Loucy (cell line): ENCODE results near the gene CD52.

ENCODE experiments used
- EZH2phosphoT487 ChIP-seq: fragments of 200-600 bp; IDR thresholded peaks from 2 replicates; pipeline ENCODE4 v1.6.1; 2018; ENCODE audit warnings: antibody characterized with exemption, mild to moderate bottlenecking, moderate library complexity, borderline replicate concordance
- TF ChIP-seq, protein P1 (sequence below): fragments of 200-600 bp; sonication (generic); conservative IDR thresholded peaks from 2 replicates; pipeline ENCODE4 v1.5.1; 2014; ENCODE audit warnings: mild to moderate bottlenecking, antibody characterized with exemption, low read length

DNA sequence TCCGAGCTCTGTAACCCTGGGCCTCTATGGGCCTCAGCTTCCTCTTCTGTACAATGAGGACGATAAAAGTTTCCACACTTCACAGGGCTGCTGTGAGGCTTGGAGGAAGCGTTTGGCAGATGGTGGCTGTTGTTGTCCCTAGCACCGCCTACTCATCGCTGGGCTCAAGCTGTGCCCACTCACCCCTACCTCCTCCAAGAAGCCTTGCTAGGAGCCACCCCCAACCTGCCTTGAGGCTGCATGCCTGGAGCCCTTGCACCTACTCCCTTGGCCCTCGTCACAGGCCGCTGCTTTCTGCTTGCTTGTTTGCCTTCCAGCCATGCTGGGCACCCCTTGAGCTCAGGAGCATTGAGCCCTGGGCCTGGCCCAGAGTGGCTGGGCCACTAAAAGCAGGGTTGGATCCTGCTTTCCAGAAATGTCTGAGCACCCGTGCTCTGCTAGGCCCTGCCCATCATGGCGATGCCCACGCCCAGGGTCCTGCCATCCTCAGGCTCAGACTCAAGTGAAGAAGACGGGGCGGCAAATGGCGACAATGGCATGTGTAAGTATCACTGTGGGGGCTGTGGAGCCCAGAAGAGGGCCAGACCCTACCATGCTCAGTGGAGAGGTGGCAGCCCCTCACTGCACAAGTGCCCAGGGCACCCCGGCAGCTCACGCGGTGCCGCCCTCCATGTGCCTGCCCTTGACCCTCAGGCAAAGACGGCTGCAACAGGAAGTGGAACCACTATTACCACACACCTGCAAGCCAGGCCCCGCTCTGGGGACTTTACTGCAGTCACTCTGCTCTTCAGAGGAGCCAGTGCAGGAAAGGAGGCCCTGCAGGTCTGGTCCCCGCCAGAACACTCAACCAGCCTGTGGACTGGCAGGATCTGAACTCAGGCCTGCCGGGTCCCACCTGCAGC is 28.3 kb upstream of the CD52 start:
- TF ChIP-seq, protein P1, sequence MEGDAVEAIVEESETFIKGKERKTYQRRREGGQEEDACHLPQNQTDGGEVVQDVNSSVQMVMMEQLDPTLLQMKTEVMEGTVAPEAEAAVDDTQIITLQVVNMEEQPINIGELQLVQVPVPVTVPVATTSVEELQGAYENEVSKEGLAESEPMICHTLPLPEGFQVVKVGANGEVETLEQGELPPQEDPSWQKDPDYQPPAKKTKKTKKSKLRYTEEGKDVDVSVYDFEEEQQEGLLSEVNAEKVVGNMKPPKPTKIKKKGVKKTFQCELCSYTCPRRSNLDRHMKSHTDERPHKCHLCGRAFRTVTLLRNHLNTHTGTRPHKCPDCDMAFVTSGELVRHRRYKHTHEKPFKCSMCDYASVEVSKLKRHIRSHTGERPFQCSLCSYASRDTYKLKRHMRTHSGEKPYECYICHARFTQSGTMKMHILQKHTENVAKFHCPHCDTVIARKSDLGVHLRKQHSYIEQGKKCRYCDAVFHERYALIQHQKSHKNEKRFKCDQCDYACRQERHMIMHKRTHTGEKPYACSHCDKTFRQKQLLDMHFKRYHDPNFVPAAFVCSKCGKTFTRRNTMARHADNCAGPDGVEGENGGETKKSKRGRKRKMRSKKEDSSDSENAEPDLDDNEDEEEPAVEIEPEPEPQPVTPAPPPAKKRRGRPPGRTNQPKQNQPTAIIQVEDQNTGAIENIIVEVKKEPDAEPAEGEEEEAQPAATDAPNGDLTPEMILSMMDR: no peak; the same call in 1 of the 2 replicates
- TF ChIP-seq EZH2phosphoT487: no peak
